ENCODE results near the gene LTBP1. TPM values are rescaled to one million over a fixed set of nuclear protein-coding genes. Genes with fewer than 3 reads are reported as not detected.
"Not testable (repeated sequence)": the region's sequence is repeated elsewhere in the genome, so short reads cannot be mapped to it uniquely, and the experiment has no call there.

Gene LTBP1
- total RNA-seq, 2 experiments from 2014 or later, result 0.37 to 0.50 TPM

GRCh38 chr2:33388996-33389395, 442.2 kb downstream of the LTBP1 start:
- H3K27me3 Mint-ChIP-seq, result peaks cover 12% of the 10 kb centered on the region
- no peak overlapping the region for H3K4me3 Mint-ChIP-seq
- CTCF ChIA-PET, result interaction anchor here (1.4 kb wide), 1 partner anchor 9 kb away, joined by 4 read pairs; no protein-coding TSS in a partner anchor
- DNase-seq (no peak), ATAC-seq (no peak)
- H3K9me3 Mint-ChIP-seq (ENCODE audit: low read depth), result no peaks in the 10 kb centered on the region
- H3K27ac Mint-ChIP-seq, result no peak overlapping the region
- H3K4me1 Mint-ChIP-seq, result no peaks in the 10 kb centered on the region
- no peaks in the 10 kb centered on the region for H3K36me3 Mint-ChIP-seq

- H3K27ac Mint-ChIP-seq; H3K9me3 Mint-ChIP-seq (ENCODE audit: low read depth); H3K27me3 Mint-ChIP-seq; H3K36me3 Mint-ChIP-seq; H3K4me3 Mint-ChIP-seq; DNase-seq; ATAC-seq; CTCF ChIA-PET; H3K4me1 Mint-ChIP-seq: not testable (repeated sequence)
Observed at GRCh38 chr2:33389695-33390094, 442.9 kb downstream of the LTBP1 start.

- no peak overlapping the region for H3K27ac Mint-ChIP-seq
- H3K9me3 Mint-ChIP-seq (ENCODE audit: low read depth), result no peaks in the 10 kb centered on the region
- peaks cover 4% of the 10 kb centered on the region for H3K27me3 Mint-ChIP-seq
- H3K4me3 Mint-ChIP-seq, result no peak overlapping the region
- CTCF ChIA-PET, result no interaction called here
- no peak for ATAC-seq
- H3K4me1 Mint-ChIP-seq, result no peaks in the 10 kb centered on the region
- H3K36me3 Mint-ChIP-seq, result no peaks in the 10 kb centered on the region
- DNase-seq, result no peak
Observed at GRCh38 chr2:33391529-33392255, 444.9 kb downstream of the LTBP1 start.

- no peak for DNase-seq
- Mint-ChIP-seq H3K36me3 (no peaks in the 10 kb centered on the region), H3K9me3 (ENCODE audit: low read depth) (no peaks in the 10 kb centered on the region), H3K4me1 (no peaks in the 10 kb centered on the region), H3K27me3 (peaks cover 4% of the 10 kb centered on the region), H3K4me3 (no peak overlapping the region), H3K27ac (no peak overlapping the region)
- CTCF ChIA-PET, result no interaction called here
- no peak for ATAC-seq
Observed at GRCh38 chr2:33392366-33392765, 445.6 kb downstream of the LTBP1 start.

GRCh38 chr2:33395034-33395433, 448.3 kb downstream of the LTBP1 start:
- no peak overlapping the region for H3K27ac Mint-ChIP-seq
- no peak overlapping the region for H3K4me3 Mint-ChIP-seq
- no peaks in the 10 kb centered on the region for H3K9me3 Mint-ChIP-seq (ENCODE audit: low read depth)
- H3K36me3 Mint-ChIP-seq, result no peaks in the 10 kb centered on the region
- ATAC-seq (no peak), DNase-seq (no peak)
- H3K27me3 Mint-ChIP-seq, result peaks cover 6% of the 10 kb centered on the region
- H3K4me1 Mint-ChIP-seq, result no peaks in the 10 kb centered on the region
- CTCF ChIA-PET, result interaction anchor here (1.1 to 1.8 kb wide), 3 partner anchors 9 to 188 kb away, joined by 3 to 9 read pairs (median 5); no protein-coding TSS in a partner anchor

DNA sequence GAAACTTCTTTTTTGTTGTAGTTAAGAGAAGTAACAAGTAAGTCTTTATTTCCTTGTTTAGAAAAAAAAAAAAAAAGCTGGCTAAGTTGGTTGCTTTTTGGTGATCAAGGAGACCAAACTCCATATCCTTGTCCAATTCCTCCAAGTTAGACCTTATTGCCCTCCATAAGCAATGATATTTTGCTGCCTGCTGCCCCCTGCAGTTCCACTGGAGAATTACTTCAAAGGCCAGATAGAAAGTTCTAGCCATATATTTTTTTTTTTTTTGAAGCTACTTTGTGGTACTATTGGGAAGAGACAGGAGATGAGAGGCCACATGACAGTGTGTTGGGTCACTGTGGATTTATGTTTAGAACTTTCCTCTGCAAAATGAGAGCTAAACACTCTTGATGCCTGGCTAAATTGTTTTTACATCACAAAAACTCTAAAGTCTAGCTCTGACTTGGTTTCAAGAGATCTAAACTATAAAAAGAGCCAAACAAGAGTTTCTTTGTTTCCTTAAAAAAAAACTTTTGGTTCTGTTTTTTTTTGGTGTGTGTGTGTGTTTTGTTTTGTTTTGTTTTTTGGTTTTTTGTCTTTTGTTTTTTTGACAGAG, 449.0 kb downstream of the LTBP1 start:
- peaks cover 6% of the 10 kb centered on the region for H3K27me3 Mint-ChIP-seq
- ATAC-seq, result peak; percentile 36
- CTCF ChIA-PET, result interaction anchor here (0.7 to 1.8 kb wide), 6 partner anchors 10 to 454 kb away, joined by 3 to 9 read pairs (median 3); no protein-coding TSS in a partner anchor
- no peaks in the 10 kb centered on the region for H3K36me3 Mint-ChIP-seq
- no peak overlapping the region for H3K4me3 Mint-ChIP-seq
- H3K9me3 Mint-ChIP-seq (ENCODE audit: low read depth), result no peaks in the 10 kb centered on the region
- no peaks in the 10 kb centered on the region for H3K4me1 Mint-ChIP-seq
- no peak overlapping the region for H3K27ac Mint-ChIP-seq
- DNase-seq, result peak; percentile 69

DNA sequence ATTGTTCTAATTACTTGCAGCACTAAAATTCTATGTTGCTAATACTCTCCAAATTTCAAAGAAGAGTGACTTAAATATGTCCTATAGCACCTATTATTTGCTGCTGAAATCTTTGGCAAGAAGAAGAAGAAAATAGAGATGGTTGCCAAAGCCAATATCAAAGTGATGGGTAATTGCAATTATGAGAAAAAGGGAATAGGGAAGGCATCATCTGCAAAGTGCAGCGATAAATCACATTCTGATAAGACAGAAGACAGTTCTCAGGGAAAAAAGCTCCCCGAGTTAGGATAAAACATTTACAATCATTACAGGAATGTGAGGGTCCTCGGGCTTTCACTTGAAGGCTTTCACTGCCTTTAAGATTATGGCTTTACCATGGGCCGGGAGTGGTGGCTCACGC, 457.6 kb downstream of the LTBP1 start:
- Mint-ChIP-seq H3K36me3 (no peaks in the 10 kb centered on the region), H3K27me3 (peaks cover 8% of the 10 kb centered on the region), H3K27ac (no peak overlapping the region), H3K4me1 (no peaks in the 10 kb centered on the region), H3K4me3 (no peak overlapping the region), H3K9me3 (ENCODE audit: low read depth) (peaks cover 3% of the 10 kb centered on the region)
- CTCF ChIA-PET, result no interaction called here
- no peak for DNase-seq
- ATAC-seq, result no peak

GRCh38 chr2:33406622-33407021, 459.9 kb downstream of the LTBP1 start:
- CTCF ChIA-PET, result interaction anchor here (0.7 to 2.0 kb wide), 2 partner anchors 176 to 1406 kb away, joined by 3 to 5 read pairs; no protein-coding TSS in a partner anchor
- H3K4me1 Mint-ChIP-seq, result no peaks in the 10 kb centered on the region

DNA sequence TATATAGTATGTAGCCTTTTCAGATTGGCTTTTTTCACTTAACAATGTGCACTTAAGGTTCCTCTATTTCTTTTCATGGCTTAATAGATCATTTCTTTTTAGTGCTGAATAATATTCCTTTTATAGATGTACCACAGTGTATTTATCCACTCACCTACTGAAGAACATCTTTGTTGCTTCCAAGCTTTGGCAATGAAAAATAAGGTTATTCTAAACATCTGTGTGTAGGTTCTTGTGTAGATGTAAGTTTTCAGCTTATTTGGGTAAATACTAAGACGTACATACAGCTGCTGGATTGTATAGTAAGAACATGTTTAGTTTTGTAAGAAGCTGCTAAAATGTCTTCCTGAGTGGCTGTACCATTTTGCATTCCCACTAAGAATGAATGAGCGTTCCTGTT, 461.4 kb downstream of the LTBP1 start:
- no peak for DNase-seq
- Mint-ChIP-seq H3K27ac (no peak overlapping the region), H3K27me3 (peaks cover 8% of the 10 kb centered on the region), H3K4me1 (no peaks in the 10 kb centered on the region), H3K4me3 (no peak overlapping the region), H3K36me3 (no peaks in the 10 kb centered on the region), H3K9me3 (ENCODE audit: low read depth) (peaks cover 3% of the 10 kb centered on the region)
- CTCF ChIA-PET, result interaction anchor here (2.0 kb wide), 1 partner anchor 175 kb away, joined by 5 read pairs; no protein-coding TSS in a partner anchor
- no peak for ATAC-seq

More at GRCh38 chr2:33406622-33407021, 459.9 kb downstream of the LTBP1 start:
- DNase-seq (no peak), ATAC-seq (no peak)
- Mint-ChIP-seq H3K9me3 (ENCODE audit: low read depth) (peaks cover 3% of the 10 kb centered on the region), H3K4me3 (no peak overlapping the region), H3K36me3 (no peaks in the 10 kb centered on the region), H3K27me3 (peaks cover 8% of the 10 kb centered on the region), H3K27ac (no peak overlapping the region)

- no peak overlapping the region for H3K27ac Mint-ChIP-seq
- no peak for ATAC-seq
- H3K4me1 Mint-ChIP-seq, result no peaks in the 10 kb centered on the region
- H3K9me3 Mint-ChIP-seq (ENCODE audit: low read depth), result peaks cover 3% of the 10 kb centered on the region
- H3K4me3 Mint-ChIP-seq, result no peak overlapping the region
- H3K36me3 Mint-ChIP-seq, result no peaks in the 10 kb centered on the region
- CTCF ChIA-PET, result interaction anchor here (0.5 kb wide), 1 partner anchor 606 kb away, joined by 3 read pairs; no protein-coding TSS in a partner anchor
- no peak for DNase-seq
- H3K27me3 Mint-ChIP-seq, result peaks cover 10% of the 10 kb centered on the region
Observed at GRCh38 chr2:33409417-33409955, 462.7 kb downstream of the LTBP1 start.

- DNase-seq, result no peak
- no peak for ATAC-seq
- Mint-ChIP-seq H3K9me3 (ENCODE audit: low read depth) (peaks cover 3% of the 10 kb centered on the region), H3K36me3 (no peaks in the 10 kb centered on the region), H3K27me3 (peaks cover 16% of the 10 kb centered on the region), H3K4me1 (no peaks in the 10 kb centered on the region), H3K4me3 (no peak overlapping the region), H3K27ac (no peak overlapping the region)
- CTCF ChIA-PET, result no interaction called here
Observed at GRCh38 chr2:33411765-33412164, 465.0 kb downstream of the LTBP1 start.

DNA sequence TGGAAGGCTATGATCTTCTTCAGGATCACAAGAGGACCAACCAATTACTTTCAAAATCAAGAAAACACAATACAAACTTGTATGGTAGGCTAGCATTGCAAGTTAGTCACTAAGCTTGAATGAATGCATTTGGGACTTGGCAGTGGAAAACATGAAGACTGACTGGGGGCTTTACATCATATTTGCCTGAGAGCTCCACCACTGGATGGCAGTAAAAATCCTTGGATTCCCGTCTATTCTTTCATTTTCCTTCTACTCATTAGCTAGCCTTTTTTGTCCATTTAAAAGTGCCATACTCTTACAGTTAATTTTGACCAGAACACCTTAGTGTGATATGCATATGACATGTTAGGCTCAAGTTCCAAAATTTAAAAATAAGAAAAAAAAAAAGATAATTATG, 466.2 kb downstream of the LTBP1 start:
- Mint-ChIP-seq H3K27ac (no peak overlapping the region), H3K9me3 (ENCODE audit: low read depth) (peaks cover 3% of the 10 kb centered on the region), H3K36me3 (no peaks in the 10 kb centered on the region), H3K27me3 (peaks cover 17% of the 10 kb centered on the region), H3K4me3 (no peak overlapping the region), H3K4me1 (no peaks in the 10 kb centered on the region)
- CTCF ChIA-PET, result interaction anchor here (1.1 kb wide), 1 partner anchor 170 kb away, joined by 3 read pairs; no protein-coding TSS in a partner anchor
- DNase-seq, result no peak
- ATAC-seq, result no peak

- CTCF ChIA-PET, result interaction anchor here (0.6 kb wide), 1 partner anchor 504 kb away, joined by 3 read pairs; no protein-coding TSS in a partner anchor
- H3K27me3 Mint-ChIP-seq, result peaks cover 8% of the 10 kb centered on the region
- no peak overlapping the region for H3K4me3 Mint-ChIP-seq
- no peak for ATAC-seq
- H3K27ac Mint-ChIP-seq, result no peak overlapping the region
- H3K36me3 Mint-ChIP-seq, result no peaks in the 10 kb centered on the region
- no peak for DNase-seq
- H3K4me1 Mint-ChIP-seq, result peaks cover 3% of the 10 kb centered on the region
- no peaks in the 10 kb centered on the region for H3K9me3 Mint-ChIP-seq (ENCODE audit: low read depth)
Observed at GRCh38 chr2:33419581-33420200, 472.9 kb downstream of the LTBP1 start.
